GM19025 (cell line): ENCODE data around the gene KLHL33.
A peak's percentile ranks its signal among the peaks of the same experiment; 100 is the strongest.

ENCODE experiments used
- ATAC-seq: cut with Tn5 transposase; IDR thresholded peaks from one replicate; pipeline ENCODE4 v1.9.1; 2021; ENCODE audit warnings: mild to moderate bottlenecking, low read depth, moderate library complexity; ENCODE audit not compliant: unreplicated experiment

KLHL33 gene

DNA sequence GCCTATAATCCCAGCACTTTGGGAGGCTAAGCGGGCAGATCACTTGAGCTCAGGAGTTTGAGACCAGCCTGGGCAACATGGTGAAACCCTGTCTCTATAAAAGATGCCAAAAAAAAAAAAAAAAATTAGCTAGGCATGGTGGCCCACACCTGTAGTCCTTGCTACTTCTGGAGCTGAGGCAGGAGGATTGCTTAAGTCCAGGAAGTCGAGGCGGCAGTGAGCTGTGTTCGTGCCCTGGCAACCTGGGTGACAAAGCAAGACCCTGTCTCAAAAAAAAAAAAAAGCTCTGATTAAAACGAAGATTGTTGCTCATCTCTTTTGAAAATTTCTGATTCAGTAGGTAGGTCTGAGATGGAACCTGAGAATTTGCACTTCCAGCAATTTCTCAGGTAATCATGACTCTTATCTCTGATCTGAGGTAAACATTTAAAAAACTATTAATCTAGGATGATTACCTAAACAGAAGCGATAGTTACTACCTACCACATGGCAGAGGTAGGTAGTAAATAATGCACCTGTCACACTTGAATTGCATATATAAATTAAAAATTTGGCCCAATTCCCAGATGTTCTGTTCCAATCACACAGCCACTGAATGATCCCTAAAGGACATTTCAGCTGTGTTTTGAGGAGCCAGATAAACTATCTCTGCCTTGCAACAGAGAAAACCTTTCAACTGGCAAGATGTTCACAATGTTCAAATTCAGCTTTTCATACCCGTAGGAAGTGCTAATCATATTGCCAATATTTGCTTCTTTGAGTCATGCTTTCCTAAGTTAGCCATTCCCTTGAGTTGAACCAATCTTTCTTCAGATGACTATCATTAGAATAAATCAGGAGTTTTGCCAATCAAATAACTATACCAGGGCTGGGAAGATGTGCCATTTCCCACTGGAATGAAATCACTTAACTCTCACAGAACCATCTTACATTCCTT, 18.4 kb downstream of the KLHL33 start:
- no peak for ATAC-seq

GRCh38 chr14:20416223-20416622, 19.7 kb downstream of the KLHL33 start:
- no peak for ATAC-seq

GRCh38 chr14:20415782-20416206, 20.2 kb downstream of the KLHL33 start:
- ATAC-seq, result no peak

- ATAC-seq, result no peak
Measured at GRCh38 chr14:20413744-20414082, 22.3 kb downstream of the KLHL33 start.

- ATAC-seq, result peak; percentile 65
Measured at GRCh38 chr14:20412876-20413743, 22.9 kb downstream of the KLHL33 start, which contains the start of gene TEP1. TEP1 (minus strand) TSS chr14:20413501; CDS start chr14:20408439, 5,062 bp downstream.

DNA sequence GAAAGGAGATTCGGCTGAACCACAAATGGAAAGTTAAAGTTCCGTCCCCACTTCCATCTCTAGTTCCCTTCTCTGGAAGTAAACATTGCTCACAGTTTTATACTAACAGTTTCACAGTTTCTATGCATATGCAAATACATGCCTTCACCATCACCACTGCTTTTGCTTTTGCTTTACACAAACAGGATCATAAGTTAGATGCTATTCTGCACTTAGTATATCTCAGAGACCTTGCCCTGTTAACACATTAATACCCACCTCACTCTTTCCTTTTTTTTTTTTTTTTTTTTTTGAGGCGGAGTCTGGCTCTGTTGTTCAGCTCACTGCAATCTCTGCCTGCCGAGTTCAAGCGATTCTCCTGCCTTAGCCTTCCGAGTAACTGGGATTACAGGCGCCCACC, 23.6 kb downstream of the KLHL33 start:
- ATAC-seq, result peak; percentile 55

- no peak for ATAC-seq
Measured at GRCh38 chr14:20409226-20409625, 26.7 kb downstream of the KLHL33 start.

DNA sequence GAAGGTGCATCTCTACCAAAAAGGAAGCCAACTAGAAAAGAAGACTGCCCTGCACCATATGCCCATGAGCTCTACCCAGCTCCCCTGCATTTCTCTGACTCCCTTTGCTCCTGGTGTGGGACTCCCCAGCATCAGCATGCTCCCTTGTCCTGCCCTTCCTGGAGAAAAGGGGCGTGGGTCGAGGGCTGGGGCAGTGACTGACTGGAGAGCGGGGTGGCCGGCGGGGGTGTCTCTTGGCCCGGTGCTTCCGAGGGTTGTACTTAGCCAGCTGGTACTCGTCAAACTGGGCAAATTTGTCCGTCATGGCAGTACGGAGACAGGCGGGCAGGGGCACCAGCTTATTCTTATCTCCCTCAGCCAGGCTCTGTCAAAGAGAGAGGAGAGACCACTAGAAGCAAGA, 32.4 kb downstream of the KLHL33 start:
- no peak for ATAC-seq

- no peak for ATAC-seq
Measured at GRCh38 chr14:20400965-20401593, 34.9 kb downstream of the KLHL33 start.

DNA sequence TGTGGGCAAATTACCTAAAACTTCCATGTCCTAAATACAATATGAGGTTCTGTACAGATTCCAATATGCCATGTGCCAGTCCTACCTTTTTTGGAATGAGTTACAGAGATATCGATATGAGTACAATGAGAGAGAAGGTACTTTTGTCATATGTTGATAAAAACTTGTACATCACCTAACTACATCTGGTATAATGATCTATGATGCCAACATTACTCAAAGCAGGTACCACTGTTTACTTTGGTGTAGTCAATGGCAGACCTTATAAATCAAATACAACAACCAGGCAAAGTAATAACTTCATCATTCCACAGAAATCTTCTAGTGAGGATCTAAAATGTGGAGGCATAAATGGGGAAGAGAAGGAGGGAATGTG, 35.4 kb downstream of the KLHL33 start:
- no peak for ATAC-seq

DNA sequence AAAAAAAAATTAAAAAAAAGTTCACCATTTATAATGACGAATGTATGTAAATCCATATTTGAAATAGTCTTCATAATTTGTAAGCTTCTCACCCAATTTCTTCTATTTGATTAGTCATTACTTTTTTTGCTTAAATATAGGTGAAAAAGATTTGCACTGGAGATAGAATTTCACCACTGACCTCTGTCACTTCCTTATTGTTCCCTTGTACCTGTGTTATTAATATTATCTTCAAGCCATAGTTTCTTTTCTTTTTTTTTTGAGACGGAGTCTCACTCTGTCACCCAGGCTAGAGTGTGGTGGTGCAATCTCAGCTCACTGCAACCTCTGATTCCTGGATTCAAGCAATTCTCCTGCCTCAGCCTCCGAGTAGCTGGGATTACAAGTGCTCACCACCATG, 38.5 kb downstream of the KLHL33 start:
- no peak for ATAC-seq

GRCh38 chr14:20391505-20391904, 44.5 kb downstream of the KLHL33 start:
- ATAC-seq, result no peak

- ATAC-seq, result no peak
Measured at GRCh38 chr14:20388159-20388558, 47.8 kb downstream of the KLHL33 start.

DNA sequence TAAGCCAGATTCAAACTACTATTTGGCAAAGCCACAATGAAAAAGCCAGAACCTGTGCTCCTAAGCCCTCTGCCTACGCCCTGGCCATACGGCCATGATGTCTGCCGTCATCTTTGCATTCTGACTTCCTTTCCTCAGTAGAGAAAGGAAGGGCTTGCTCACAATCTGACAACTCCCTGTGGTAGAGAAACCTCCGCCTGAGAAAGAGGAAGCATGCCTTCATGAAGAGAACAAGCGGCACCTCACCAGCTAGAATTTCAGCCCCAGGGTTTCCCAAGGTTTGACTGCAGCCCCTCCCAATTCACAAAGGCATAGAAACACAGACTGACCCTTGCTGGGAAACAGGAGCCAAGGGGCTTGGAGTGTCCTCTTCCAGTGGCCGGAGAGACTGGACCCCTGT, 48.4 kb downstream of the KLHL33 start:
- ATAC-seq, result no peak

- ATAC-seq, result no peak
Measured at GRCh38 chr14:20386276-20386855, 49.6 kb downstream of the KLHL33 start.

DNA sequence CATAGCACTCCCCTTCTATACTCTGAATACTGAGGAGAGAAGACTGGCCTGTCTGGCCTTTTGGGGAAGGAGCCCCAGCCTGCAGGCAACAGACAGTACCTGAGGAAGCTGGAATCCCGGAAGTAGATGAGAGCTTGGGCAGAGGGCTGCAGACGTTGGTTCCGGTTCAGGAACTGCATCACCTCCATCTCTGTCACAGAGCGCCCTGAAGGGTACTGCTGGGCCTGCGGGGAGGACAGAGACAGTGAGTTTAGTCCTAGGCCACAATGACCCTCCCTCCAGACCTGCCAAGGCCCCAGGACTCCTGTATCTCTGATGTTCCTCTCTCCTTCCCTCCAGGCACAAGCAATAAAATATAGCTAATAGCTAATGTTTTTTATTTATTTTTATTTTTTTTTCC, 51.1 kb downstream of the KLHL33 start:
- ATAC-seq, result no peak

DNA sequence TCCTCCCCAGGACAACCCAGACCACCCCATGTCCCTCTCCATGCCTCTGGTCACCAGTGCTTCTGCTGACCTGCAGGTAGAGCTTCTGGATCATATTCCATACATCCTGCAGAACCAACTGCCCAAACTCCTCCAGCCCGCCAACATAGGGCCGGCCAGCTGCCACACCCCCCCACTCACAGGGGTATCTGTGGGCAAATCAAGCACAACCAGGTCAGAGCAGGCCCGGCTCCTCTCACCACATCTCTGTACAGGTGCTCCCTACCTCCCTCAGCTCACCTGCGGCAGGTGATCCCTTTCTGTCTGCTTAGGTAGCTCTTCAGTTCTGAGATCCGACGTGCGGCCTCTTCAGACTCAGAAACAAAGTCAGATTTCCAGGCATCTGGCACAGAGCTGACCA, 51.6 kb downstream of the KLHL33 start:
- ATAC-seq, result no peak

DNA sequence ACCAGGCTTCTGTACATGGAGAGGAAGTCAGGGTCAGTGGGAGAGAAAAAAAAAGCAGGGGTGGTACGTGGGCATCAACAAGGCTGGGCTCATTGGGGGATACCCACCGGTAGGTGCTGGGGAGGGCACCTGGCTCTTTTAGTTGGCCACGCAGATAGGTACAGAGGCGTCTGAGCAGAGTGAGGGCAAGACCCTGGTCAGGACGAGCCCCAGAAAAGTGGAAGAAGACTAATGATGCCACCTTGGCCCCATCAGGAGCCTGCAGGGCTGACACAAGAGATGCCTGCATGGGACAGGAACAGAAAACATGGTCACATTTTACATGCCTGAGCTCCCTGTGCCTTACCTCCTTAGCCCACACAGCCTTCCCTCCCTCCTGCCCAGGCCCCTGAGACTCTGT, 52.3 kb downstream of the KLHL33 start:
- ATAC-seq, result no peak

GRCh38 chr14:20383032-20383431, 52.9 kb downstream of the KLHL33 start:
- no peak for ATAC-seq

- no peak for ATAC-seq
Measured at GRCh38 chr14:20382526-20382925, 53.4 kb downstream of the KLHL33 start.

- ATAC-seq, result no peak
Measured at GRCh38 chr14:20381341-20381740, 54.6 kb downstream of the KLHL33 start.
